Cardiac muscle cell (in vitro differentiated cells and primary cell): ENCODE measurements around the gene NARS2. TPM values are rescaled to one million over a fixed set of nuclear protein-coding genes. Genes with fewer than 3 reads are reported as not detected.

Source experiments
- DNase-seq, 2 donors: peaks; one replicate each; pipeline versions ENCODE4 v3.0.0 to v3.0.0-alpha.2; 2010 to 2017; ENCODE audit warnings: low read depth in 1 of 2, low spot score in 1 of 2
- H3K27ac ChIP-seq: fragments of 200-600 bp; sonication (generic); 2 replicates; pipeline ENCODE4 v1.5.1; 2016
- H3K27me3 ChIP-seq: fragments of 200-600 bp; sonication (generic); 2 replicates; pipeline ENCODE4 v1.6.0; 2016; ENCODE audit warnings: control low read depth
- H3K36me3 ChIP-seq: fragments of 200-600 bp; sonication (generic); 2 replicates; pipeline ENCODE4 v1.5.1; 2016; ENCODE audit warnings: control low read depth
- H3K4me1 ChIP-seq: fragments of 200-600 bp; sonication (generic); 2 replicates; pipeline ENCODE4 v1.8.1; 2017; ENCODE audit warnings: low read depth, mild to moderate bottlenecking, mixed run types
- H3K4me3 ChIP-seq: fragments of 200-600 bp; sonication (generic); 2 replicates; pipeline ENCODE4 v1.5.1; 2016; ENCODE audit warnings: mild to moderate bottlenecking
- H3K9me3 ChIP-seq: fragments of 200-600 bp; sonication (generic); 2 replicates; pipeline ENCODE4 v1.5.1; 2017; ENCODE audit warnings: low read depth, mild to moderate bottlenecking, control low read depth
- CTCF ChIP-seq: IDR thresholded peaks from 2 replicates; pipeline ENCODE4 v1.5.1; 2012; ENCODE audit warnings: low read depth, mild to moderate bottlenecking, low read length
- polyA plus RNA-seq: library from polyadenylated mRNA; unstranded; fragments of >200 nt; fragmentation: Nextera tagmentation; extraction: Ambion mirVana; gene quantifications from 2 replicates; pipeline ENCODE4 v1.2.1, GENCODE V29; 2016
- total RNA-seq: library from RNA; depleted of rRNA; stranded (reverse); fragments of >200 nt; gene quantifications from 2 replicates; pipeline ENCODE4 v1.2.3, GENCODE V29; 2016

The NARS2 gene
- total and polyA plus RNA-seq, 2 experiments from 2014 or later = 27.2 to 40.5 TPM

GRCh38 chr11:78449866-78450265 is 124.8 kb downstream of the NARS2 start:
- no peak overlapping the region for H3K27ac ChIP-seq
- TF ChIP-seq CTCF = no peak
- DNase-seq = no peak
- H3K4me3 ChIP-seq = no peak overlapping the region
- H3K4me1 ChIP-seq = no peaks in the 10 kb centered on the region
- no peaks in the 10 kb centered on the region for H3K9me3 ChIP-seq
- H3K36me3 ChIP-seq = no peaks in the 10 kb centered on the region
- no peaks in the 10 kb centered on the region for H3K27me3 ChIP-seq

GRCh38 chr11:78446210-78446609 is 128.5 kb downstream of the NARS2 start:
- no peak overlapping the region for H3K4me3 ChIP-seq
- H3K27me3 ChIP-seq = no peaks in the 10 kb centered on the region
- no peak overlapping the region for H3K27ac ChIP-seq
- no peak for TF ChIP-seq CTCF
- no peaks in the 10 kb centered on the region for H3K4me1 ChIP-seq
- DNase-seq = no peak
- no peaks in the 10 kb centered on the region for H3K36me3 ChIP-seq
- H3K9me3 ChIP-seq = no peaks in the 10 kb centered on the region

- no peak for TF ChIP-seq CTCF
- Histone ChIP-seq H3K9me3 (no peaks in the 10 kb centered on the region), H3K36me3 (no peaks in the 10 kb centered on the region)
Measured at GRCh38 chr11:78444726-78445125, 129.9 kb downstream of the NARS2 start.

GRCh38 chr11:78441956-78442355 is 132.7 kb downstream of the NARS2 start:
- H3K27me3 ChIP-seq = no peaks in the 10 kb centered on the region
- TF ChIP-seq CTCF = no peak
- H3K4me3 ChIP-seq = no peak overlapping the region
- H3K36me3 ChIP-seq = no peaks in the 10 kb centered on the region
- H3K4me1 ChIP-seq = no peaks in the 10 kb centered on the region
- H3K27ac ChIP-seq = no peak overlapping the region
- DNase-seq = no peak
- H3K9me3 ChIP-seq = no peaks in the 10 kb centered on the region

More at GRCh38 chr11:78444726-78445125, 129.9 kb downstream of the NARS2 start:
- no peaks in the 10 kb centered on the region for H3K27me3 ChIP-seq
- H3K4me1 ChIP-seq = no peaks in the 10 kb centered on the region
- no peak overlapping the region for H3K27ac ChIP-seq
- DNase-seq = no peak
- H3K4me3 ChIP-seq = no peak overlapping the region

GRCh38 chr11:78438298-78438975 is 136.2 kb downstream of the NARS2 start:
- no peak overlapping the region for H3K4me3 ChIP-seq
- no peaks in the 10 kb centered on the region for H3K27me3 ChIP-seq
- TF ChIP-seq CTCF = no peak
- H3K27ac ChIP-seq = no peak overlapping the region
- peaks cover 14% of the 10 kb centered on the region for H3K4me1 ChIP-seq
- no peak for DNase-seq
- no peaks in the 10 kb centered on the region for H3K9me3 ChIP-seq
- no peaks in the 10 kb centered on the region for H3K36me3 ChIP-seq
